Measurements from ENCODE around the gene DEPDC5.

DEPDC5 gene

GRCh38 chr22:31952472-31952871, 198.7 kb downstream of the DEPDC5 start:
- no peak for DNase-seq

- DNase-seq = no peak
These were observed 199.4 kb downstream of the DEPDC5 start for GRCh38 chr22:31953261-31953660.

GRCh38 chr22:31954535-31955523, 201.0 kb downstream of the DEPDC5 start:
- DNase-seq = no peak

GRCh38 chr22:31956360-31956759, 202.5 kb downstream of the DEPDC5 start:
- no peak for DNase-seq
